A549 (cell line): ENCODE measurements around the gene FOXO1. TPM values are rescaled to one million over a fixed set of nuclear protein-coding genes. Genes with fewer than 3 reads are reported as not detected.

Source experiments
- ATAC-seq, 2 experiments: fragments of 200-7000 bp in 1 of 2; fragments of >200 bp in 1 of 2; cut with Nextera tagmentation in 1 of 2; cut with Tn5 transposase in 1 of 2; 3 replicates each; pipeline versions ENCODE4 v1.8.0 to v1.9.1; 2018 to 2020; ENCODE audit warnings: mild to moderate bottlenecking in 1 of 2, moderate library complexity in 1 of 2
- CTCF ChIA-PET: fragments of 300-600 bp; sonication (Branson Sonifier 250); formaldehyde crosslinking; extraction: SDS; loops from one replicate; lab custom pipeline; 2021; ENCODE audit warnings: antibody characterized with exemption, inconsistent platforms; lab: Yijun Ruan, JAX
- POLR2A ChIA-PET: fragments of 350-600 bp; formaldehyde crosslinking; extraction: SDS; loops from one replicate; lab custom pipeline; 2021; ENCODE audit warnings: antibody characterized with exemption, inconsistent platforms; lab: Yijun Ruan, JAX
- DNase-seq, 2 experiments: peaks; one replicate each; pipeline versions ENCODE4 v3.0.0 to v3.0.0-alpha.2; 2011 to 2016; ENCODE audit warnings: low read depth in 1 of 2, low spot score in 1 of 2
- FAIRE-seq: peaks from 2 replicates; lab custom pipeline; 2011; peaks lifted over from hg19 to GRCh38; lab: Jason Lieb, UNC
- H3K27ac ChIP-seq, 2 experiments: fragments of >200 bp; sonication (Bioruptor Twin); formaldehyde crosslinking; 3 replicates each; pipeline ENCODE4 v1.5.1; 2016 to 2017
- H3K4me1 ChIP-seq: fragments of >200 bp; sonication (Bioruptor Twin); formaldehyde crosslinking; 3 replicates; pipeline ENCODE4 v1.6.1; 2016
- H3K4me2 ChIP-seq: fragments of >200 bp; sonication (Bioruptor Twin); formaldehyde crosslinking; 3 replicates; pipeline ENCODE4 v1.6.1; 2016
- H3K4me3 ChIP-seq: fragments of >200 bp; sonication (Bioruptor Twin); formaldehyde crosslinking; 3 replicates; pipeline ENCODE4 v1.5.1; 2016
- H3K9me3 ChIP-seq: fragments of >200 bp; sonication (Bioruptor Twin); formaldehyde crosslinking; 3 replicates; pipeline ENCODE4 v1.6.1; 2016
- BCL3 ChIP-seq: fragments of >200 bp; sonication (Bioruptor Twin); formaldehyde crosslinking; IDR thresholded peaks from 3 replicates; pipeline ENCODE4 v1.6.1; 2016
- CBX8 ChIP-seq: fragments of 200-600 bp; sonication (generic); IDR thresholded peaks from 2 replicates; pipeline ENCODE4 v1.6.1; 2016
- E2F6 ChIP-seq: IDR thresholded peaks from 2 replicates; pipeline ENCODE4 v1.6.1; 2012; ENCODE audit warnings: low read depth, borderline replicate concordance
- EHMT2 ChIP-seq: fragments of 200-600 bp; sonication (generic); IDR thresholded peaks from 2 replicates; pipeline ENCODE4 v1.6.1; 2016; ENCODE audit warnings: antibody characterized with exemption, low read depth, mild to moderate bottlenecking, moderate library complexity
- ESRRA ChIP-seq: fragments of 150-350 bp; IDR thresholded peaks from 2 replicates; pipeline ENCODE4 v1.6.1; 2014; ENCODE audit warnings: mild to moderate bottlenecking, low read length, borderline replicate concordance
- FOSL2 ChIP-seq, 2 experiments: fragments of 450-650 bp in 1 of 2; fragments of >200 bp in 1 of 2; sonication (Bioruptor Twin) in 1 of 2; formaldehyde crosslinking; IDR thresholded peaks; 2 replicates each; pipeline versions ENCODE4 v1.5.0 to v1.6.1; 2016 to 2020; ENCODE audit warnings: mild to moderate bottlenecking in 1 of 2, moderate library complexity in 1 of 2
- FOXS1 ChIP-seq: fragments of 250-450 bp; sonication (Bioruptor Pico); IDR thresholded peaks from 2 replicates; pipeline ENCODE4 v1.5.0; 2020; ENCODE audit warnings: mild to moderate bottlenecking, moderate library complexity
- GATA3 ChIP-seq: IDR thresholded peaks from 2 replicates; pipeline ENCODE4 v1.6.1; 2012; ENCODE audit warnings: borderline replicate concordance
- HEYL ChIP-seq: fragments of 250-450 bp; sonication (Bioruptor Pico); IDR thresholded peaks from 2 replicates; pipeline ENCODE4 v1.8.0; 2021; ENCODE audit warnings: mild to moderate bottlenecking, moderate library complexity
- MAX ChIP-seq: IDR thresholded peaks from 2 replicates; pipeline ENCODE4 v1.6.1; 2012
- MAZ ChIP-seq: fragments of 150-350 bp; IDR thresholded peaks from 2 replicates; pipeline ENCODE4 v1.6.1; 2014; ENCODE audit warnings: antibody characterized with exemption, low read depth, low read length, borderline replicate concordance
- MYC ChIP-seq: IDR thresholded peaks from 2 replicates; pipeline ENCODE4 v1.6.1; 2012; ENCODE audit warnings: mild to moderate bottlenecking, inconsistent platforms, low read length, improper control_type of control experiment, borderline replicate concordance
- PHF8 ChIP-seq: fragments of 200-600 bp; sonication (generic); IDR thresholded peaks from 2 replicates; pipeline ENCODE4 v1.6.1; 2016; ENCODE audit warnings: low read depth, mild to moderate bottlenecking, antibody characterized with exemption, moderate library complexity, borderline replicate concordance
- RAD21 ChIP-seq, 2 experiments: fragments of >200 bp in 1 of 2; sonication (Bioruptor Twin) in 1 of 2; formaldehyde crosslinking in 1 of 2; IDR thresholded peaks in 1 of 2; conservative IDR thresholded peaks in 1 of 2; 2 replicates in 1 of 2; 3 replicates in 1 of 2; pipeline ENCODE4 v1.6.1; 2012 to 2018; ENCODE audit warnings: inconsistent platforms in 1 of 2
- RCOR1 ChIP-seq: fragments of 150-350 bp; IDR thresholded peaks from 2 replicates; pipeline ENCODE4 v1.6.1; 2014; ENCODE audit warnings: antibody characterized with exemption, low read length, low read depth
- RFX5 ChIP-seq: fragments of 450-650 bp; IDR thresholded peaks from 2 replicates; pipeline ENCODE4 v1.7.1; 2014; ENCODE audit warnings: antibody characterized with exemption, mild to moderate bottlenecking, moderate library complexity
- RNF2 ChIP-seq: fragments of 200-600 bp; sonication (generic); IDR thresholded peaks from 2 replicates; pipeline ENCODE4 v1.6.1; 2016; ENCODE audit warnings: low read depth, mild to moderate bottlenecking, antibody characterized with exemption, moderate library complexity, borderline replicate concordance
- SMC3 ChIP-seq: fragments of >200 bp; sonication (Bioruptor Twin); formaldehyde crosslinking; IDR thresholded peaks from 3 replicates; pipeline ENCODE4 v1.6.1; 2018; ENCODE audit warnings: inconsistent platforms
- TP53 ChIP-seq: fragments of 250-450 bp; sonication (Bioruptor Pico); IDR thresholded peaks from 2 replicates; pipeline ENCODE4 v1.5.0; 2021; ENCODE audit warnings: mild to moderate bottlenecking, moderate library complexity
- USF2 ChIP-seq: fragments of 450-650 bp; IDR thresholded peaks from 2 replicates; pipeline ENCODE4 v1.6.1; 2014; ENCODE audit warnings: antibody characterized with exemption
- ZSCAN20 ChIP-seq: fragments of 250-450 bp; sonication (Bioruptor Pico); IDR thresholded peaks from 2 replicates; pipeline ENCODE4 v1.8.0; 2022; ENCODE audit warnings: mild to moderate bottlenecking, moderate library complexity
- WGBS: methylation state at CpG from one replicate; pipeline ENCODE4 v1.1.6; 2017; ENCODE audit errors: missing lambda C conversion rate; 5-methylcytosine and 5-hydroxymethylcytosine counted together
- polyA plus RNA-seq, 4 experiments: library from polyadenylated mRNA; depleted of rRNA in 3 of 4; stranded (reverse); fragments of >200 nt; fragmentation: RNase III in 1 of 4; extraction: RNeasy Plus Mini Kit Qiagen cat#74134 plus additional on column Dnase treatment in 1 of 4; gene quantifications; 2 replicates in 3 of 4; 3 replicates in 1 of 4; pipeline ENCODE4 v1.2.3, GENCODE V29; 2011 to 2017

FOXO1 gene
- polyA plus RNA-seq, 2 of the 4 experiments (the other 2 are of a cell fraction): 2.2 to 3.6 TPM

GRCh38 chr13:40597735-40598365 lies 68.6 kb downstream of the FOXO1 start:
- H3K9me3 ChIP-seq: no peaks in the 10 kb centered on the region
- TF ChIP-seq ESRRA (no peak), TP53 (CRISPR knock-in tag) (no peak), RNF2 (no peak), SMC3 (no peak), MAX (no peak), MAZ (no peak), FOSL2 (IDR thresholded peaks at IDR 0.05) (no peak), FOSL2 (CRISPR knock-in tag; IDR thresholded peaks at IDR 0.05) (no peak), RFX5 (no peak), GATA3 (no peak), EHMT2 (no peak), RAD21 (conservative IDR thresholded peaks at IDR 0.05 in 1 of 2, IDR thresholded peaks at IDR 0.05 in 1 of 2) (no peak)
- ChIA-PET CTCF (no interaction called here), POLR2A (no interaction called here)
- no peak overlapping the region for H3K27ac ChIP-seq
- FAIRE-seq: no peak
- ATAC-seq: no peak
- whole genome bisulfite sequencing: 89% methylated on average over 11 of the region's 11 CpGs
- no peak for DNase-seq
- no peaks in the 10 kb centered on the region for H3K4me1 ChIP-seq
- H3K4me3 ChIP-seq: no peak overlapping the region
- H3K4me2 ChIP-seq: no peak overlapping the region

GRCh38 chr13:40596484-40596883 lies 70.0 kb downstream of the FOXO1 start:
- FAIRE-seq: no peak

More at GRCh38 chr13:40596484-40596883, 70.0 kb downstream of the FOXO1 start:
- no peak for TF ChIP-seq BCL3
- no peak for TF ChIP-seq USF2
- TF ChIP-seq CBX8: no peak
- no peak for TF ChIP-seq MYC
- no peak for TF ChIP-seq PHF8
- TF ChIP-seq TP53 (CRISPR knock-in tag): no peak
- no peak for TF ChIP-seq FOXS1 (CRISPR knock-in tag)
- TF ChIP-seq E2F6: no peak
- no peak for TF ChIP-seq ZSCAN20 (CRISPR knock-in tag)
- TF ChIP-seq FOSL2 (IDR thresholded peaks at IDR 0.05): no peak
- no peak for TF ChIP-seq FOSL2 (CRISPR knock-in tag; IDR thresholded peaks at IDR 0.05)
- no peak for TF ChIP-seq HEYL
- no peak for TF ChIP-seq RCOR1
- no peak for TF ChIP-seq RNF2
- ChIA-PET POLR2A (no interaction called here), CTCF (no interaction called here)
- no peaks in the 10 kb centered on the region for H3K9me3 ChIP-seq
- no peaks in the 10 kb centered on the region for H3K4me1 ChIP-seq
- no peak overlapping the region for H3K4me2 ChIP-seq
- ATAC-seq (no peak), DNase-seq (no peak)
- no peak overlapping the region for H3K27ac ChIP-seq
- over 99% methylated on average over 4 of the region's 4 CpGs for WGBS
- no peak overlapping the region for H3K4me3 ChIP-seq
